Fibroblast of lung (primary cell): Measurements from ENCODE around the gene IPO8. TPM values are rescaled to one million over a fixed set of nuclear protein-coding genes. Genes with fewer than 3 reads are reported as not detected.

Experiments
- DNase-seq, 2 donors: peaks; one replicate each; pipeline versions ENCODE4 v3.0.0 to v3.0.0-alpha.2; 2010; ENCODE audit warnings: low read depth in 2 of 2
- H2AFZ ChIP-seq: 2 replicates; pipeline ENCODE4 v1.5.1; 2012; ENCODE audit warnings: low read length, control low read depth, inconsistent platforms
- H3K27ac ChIP-seq: 2 replicates; pipeline ENCODE4 v1.5.1; 2011; ENCODE audit warnings: low read length, control low read depth; ENCODE audit not compliant: insufficient read depth
- H3K27me3 ChIP-seq: 2 replicates; pipeline ENCODE4 v1.5.1; 2011; ENCODE audit warnings: mild to moderate bottlenecking, low read length; ENCODE audit not compliant: control insufficient read depth, insufficient read depth
- H3K36me3 ChIP-seq: 2 replicates; pipeline ENCODE4 v1.5.1; 2011; ENCODE audit warnings: low read length; ENCODE audit not compliant: control insufficient read depth, insufficient read depth
- H3K4me1 ChIP-seq: 2 replicates; pipeline ENCODE4 v1.5.1; 2011; ENCODE audit warnings: low read length; ENCODE audit not compliant: control insufficient read depth, insufficient read depth; ENCODE audit errors: extremely low read depth
- H3K4me2 ChIP-seq: 2 replicates; pipeline ENCODE4 v1.5.1; 2011; ENCODE audit warnings: low read length, control low read depth; ENCODE audit not compliant: insufficient read depth; ENCODE audit errors: extremely low read depth
- H3K4me3 ChIP-seq, 4 experiments: fragments of 200-600 bp in 1 of 4; sonication (generic) in 1 of 4; replicated peaks in 1 of 4; 2 replicates each; pipeline ENCODE4 v1.5.1; 2011 to 2016; ENCODE audit warnings: low read length in 4 of 4, low read depth in 3 of 4, mild to moderate bottlenecking in 3 of 4, control low read depth in 2 of 4, inconsistent platforms in 1 of 4, mixed read lengths in 1 of 4; ENCODE audit not compliant: insufficient read depth in 1 of 4; ENCODE audit errors: control extremely low read depth in 1 of 4
- H3K79me2 ChIP-seq: 2 replicates; pipeline ENCODE4 v1.5.1; 2012; ENCODE audit warnings: mild to moderate bottlenecking, low read length, inconsistent platforms; ENCODE audit not compliant: control insufficient read depth, insufficient read depth
- H3K9ac ChIP-seq: 2 replicates; pipeline ENCODE4 v1.5.1; 2011; ENCODE audit warnings: mild to moderate bottlenecking, low read length, control low read depth; ENCODE audit not compliant: insufficient read depth
- H3K9me3 ChIP-seq: 2 replicates; pipeline ENCODE4 v1.5.1; 2012; ENCODE audit warnings: low read depth, low read length; ENCODE audit not compliant: control insufficient read depth, insufficient read depth
- H4K20me1 ChIP-seq: 2 replicates; pipeline ENCODE4 v1.5.1; 2011; ENCODE audit warnings: low read length; ENCODE audit not compliant: control insufficient read depth, insufficient read depth; ENCODE audit errors: extremely low read depth
- EZH2 ChIP-seq: IDR thresholded peaks from 2 replicates; pipeline ENCODE4 v1.5.1; 2012; ENCODE audit warnings: low read length, control low read depth, mild to moderate bottlenecking; ENCODE audit errors: missing control alignments
- polyA plus RNA-seq, 2 donors: library from polyadenylated mRNA; depleted of rRNA in 1 of 2; stranded (reverse) in 1 of 2; unstranded in 1 of 2; fragments of >200 nt; gene quantifications; 2 replicates each; pipeline ENCODE4 v1.2.1, GENCODE V29; 2011 to 2012; ENCODE audit warnings: missing spikeins in 1 of 2
- total RNA-seq: library from RNA; depleted of rRNA; stranded (reverse); fragments of >200 nt; gene quantifications from 2 replicates; pipeline ENCODE4 v1.2.1, GENCODE V29; 2014
- TF ChIP-seq, protein P1 (sequence below), 2 donors: IDR thresholded peaks in 1 of 2; conservative IDR thresholded peaks in 1 of 2; 1 replicate in 1 of 2; 2 replicates in 1 of 2; pipeline ENCODE4 v1.5.1; 2011 to 2012; ENCODE audit warnings: low read length in 2 of 2, control low read depth in 1 of 2, inconsistent platforms in 1 of 2, low read depth in 1 of 2, mild to moderate bottlenecking in 1 of 2

IPO8 gene
- total and polyA plus RNA-seq, 2 donors (not counting 1 experiment from before 2014, with no cell fraction given): 12.4 to 41.5 TPM

DNA sequence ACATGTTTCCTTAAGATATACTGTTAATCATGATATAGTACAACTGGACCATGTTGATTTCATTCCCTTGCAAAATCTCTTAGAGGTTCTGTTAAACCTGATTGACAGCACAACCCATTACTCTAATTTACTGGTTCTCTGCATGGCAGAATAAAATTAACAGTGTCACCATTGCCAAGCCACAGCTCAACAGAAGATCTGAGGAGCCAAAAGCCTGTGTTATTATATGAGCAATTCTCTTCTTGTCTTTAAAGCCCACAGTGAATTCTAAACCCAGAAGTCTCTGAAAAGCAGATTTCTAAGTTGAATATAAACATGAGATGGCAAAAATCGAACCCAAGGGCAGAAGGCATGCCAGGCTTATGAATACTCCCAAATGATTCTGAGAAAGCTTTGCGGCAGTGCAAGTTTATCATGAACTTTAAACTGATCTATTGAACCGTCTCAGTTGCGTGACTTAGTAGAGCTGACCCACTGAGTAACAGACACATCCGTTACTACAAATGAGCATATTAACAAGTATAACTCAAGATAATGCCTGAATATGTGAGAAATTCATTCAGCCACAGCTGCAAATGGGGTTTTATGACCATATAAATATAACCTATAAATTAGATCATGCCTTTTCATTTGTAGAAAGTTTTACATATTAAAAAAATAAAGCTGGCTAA is 78.2 kb downstream of the IPO8 start:
- Histone ChIP-seq H2AFZ (no peak overlapping the region), H3K9ac (no peak overlapping the region), H3K4me2 (no peak overlapping the region), H4K20me1 (no peaks in the 10 kb centered on the region), H3K9me3 (no peaks in the 10 kb centered on the region), H3K79me2 (no peaks in the 10 kb centered on the region), H3K4me3 (no peak overlapping the region), H3K27ac (no peak overlapping the region), H3K4me1 (no peaks in the 10 kb centered on the region), H3K27me3 (no peaks in the 10 kb centered on the region), H3K36me3 (no peaks in the 10 kb centered on the region)
- no peak for DNase-seq
- no peak for TF ChIP-seq EZH2
- TF ChIP-seq, protein P1, sequence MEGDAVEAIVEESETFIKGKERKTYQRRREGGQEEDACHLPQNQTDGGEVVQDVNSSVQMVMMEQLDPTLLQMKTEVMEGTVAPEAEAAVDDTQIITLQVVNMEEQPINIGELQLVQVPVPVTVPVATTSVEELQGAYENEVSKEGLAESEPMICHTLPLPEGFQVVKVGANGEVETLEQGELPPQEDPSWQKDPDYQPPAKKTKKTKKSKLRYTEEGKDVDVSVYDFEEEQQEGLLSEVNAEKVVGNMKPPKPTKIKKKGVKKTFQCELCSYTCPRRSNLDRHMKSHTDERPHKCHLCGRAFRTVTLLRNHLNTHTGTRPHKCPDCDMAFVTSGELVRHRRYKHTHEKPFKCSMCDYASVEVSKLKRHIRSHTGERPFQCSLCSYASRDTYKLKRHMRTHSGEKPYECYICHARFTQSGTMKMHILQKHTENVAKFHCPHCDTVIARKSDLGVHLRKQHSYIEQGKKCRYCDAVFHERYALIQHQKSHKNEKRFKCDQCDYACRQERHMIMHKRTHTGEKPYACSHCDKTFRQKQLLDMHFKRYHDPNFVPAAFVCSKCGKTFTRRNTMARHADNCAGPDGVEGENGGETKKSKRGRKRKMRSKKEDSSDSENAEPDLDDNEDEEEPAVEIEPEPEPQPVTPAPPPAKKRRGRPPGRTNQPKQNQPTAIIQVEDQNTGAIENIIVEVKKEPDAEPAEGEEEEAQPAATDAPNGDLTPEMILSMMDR (conservative IDR thresholded peaks at IDR 0.05 in 1 of 2, IDR thresholded peaks at IDR 0.05 in 1 of 2; ENCODE audit: low read depth in 1 of 2, low read length in 2 of 2): no peak

DNA sequence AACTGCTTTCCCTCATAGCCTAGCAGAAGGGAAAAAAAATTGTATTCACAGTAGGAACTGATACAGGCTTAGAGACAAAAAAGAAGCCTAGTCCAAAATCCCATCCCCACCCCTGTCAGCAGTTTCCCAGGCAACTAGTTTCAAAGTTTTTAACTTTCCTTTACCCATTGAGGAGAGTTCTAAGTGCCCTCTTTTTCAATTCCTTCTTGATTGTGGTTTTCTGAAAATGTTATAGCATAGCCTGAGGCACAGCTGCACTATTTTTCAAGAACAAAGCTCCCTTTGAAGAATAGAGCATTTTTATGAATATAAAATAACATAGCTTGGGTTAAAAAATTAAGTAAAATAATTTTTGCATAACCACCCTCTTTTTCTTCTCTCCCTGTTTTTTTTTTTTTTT is 81.6 kb downstream of the IPO8 start:
- Histone ChIP-seq H3K36me3 (no peaks in the 10 kb centered on the region), H3K4me2 (no peak overlapping the region), H3K9me3 (no peaks in the 10 kb centered on the region), H3K27me3 (no peaks in the 10 kb centered on the region), H3K4me3 (no peak overlapping the region), H3K79me2 (no peaks in the 10 kb centered on the region), H2AFZ (no peak overlapping the region), H4K20me1 (no peaks in the 10 kb centered on the region), H3K27ac (no peak overlapping the region), H3K9ac (no peak overlapping the region), H3K4me1 (no peaks in the 10 kb centered on the region)
- no peak for DNase-seq
- TF ChIP-seq, protein P1 (conservative IDR thresholded peaks at IDR 0.05 in 1 of 2, IDR thresholded peaks at IDR 0.05 in 1 of 2; ENCODE audit: low read depth in 1 of 2, low read length in 2 of 2): no peak
- TF ChIP-seq EZH2: no peak

- DNase-seq: peak; percentile 70 to 76
- Histone ChIP-seq H3K4me1 (no peaks in the 10 kb centered on the region), H3K4me2 (no peak overlapping the region)
These were observed 82.4 kb downstream of the IPO8 start for GRCh38 chr12:30613119-30613830.

More at GRCh38 chr12:30613119-30613830, 82.4 kb downstream of the IPO8 start:
- Histone ChIP-seq H3K9me3 (no peaks in the 10 kb centered on the region), H3K27me3 (no peaks in the 10 kb centered on the region), H3K4me3 (no peak overlapping the region), H4K20me1 (no peaks in the 10 kb centered on the region), H3K36me3 (no peaks in the 10 kb centered on the region), H3K79me2 (no peaks in the 10 kb centered on the region), H3K27ac (no peak overlapping the region), H2AFZ (no peak overlapping the region), H3K9ac (no peak overlapping the region)
- TF ChIP-seq, protein P1 (conservative IDR thresholded peaks at IDR 0.05 in 1 of 2, IDR thresholded peaks at IDR 0.05 in 1 of 2; ENCODE audit: low read depth in 1 of 2, low read length in 2 of 2): no peak
- TF ChIP-seq EZH2: no peak
